Measurements from ENCODE around the gene PACSIN2.

- TF ChIP-seq CTBP1 (IDR thresholded peaks at IDR 0.05; ENCODE audit: borderline replicate concordance) (no peak), BHLHE40 (IDR thresholded peaks at IDR 0.05; ENCODE audit: borderline replicate concordance) (no peak), PKNOX1 (IDR thresholded peaks at IDR 0.05) (peak; percentile 99), FOXA1 (IDR thresholded peaks at IDR 0.05) (no peak), NFRKB (IDR thresholded peaks at IDR 0.05) (no peak), FOXM1 (IDR thresholded peaks at IDR 0.05; ENCODE audit: borderline replicate concordance) (no peak), ARNT (IDR thresholded peaks at IDR 0.05) (no peak)
Observed at GRCh38 chr22:43014869-43015676, at the start of gene PACSIN2.

Data from HEK293T (cell line).